Panc1 (cell line): ENCODE results near the gene GM2A. TPM values are rescaled to one million over a fixed set of nuclear protein-coding genes. Genes with fewer than 3 reads are reported as not detected.

Source experiments
- ATAC-seq: fragments of 200-7000 bp; cut with Tn5 transposase; 2 replicates; pipeline ENCODE4 v1.9.1; 2020; ENCODE audit warnings: mild to moderate bottlenecking, moderate library complexity
- BruUV-seq: library from RNA; stranded (reverse); fragments of 400-500 nt; replicated peaks from 2 replicates; lab custom pipeline; 2021; lab: Mats Ljungman, UMichigan
- CTCF ChIA-PET: fragments of 300-600 bp; sonication (Branson Sonifier 250); formaldehyde crosslinking; loops from one replicate; lab custom pipeline; 2022; ENCODE audit warnings: antibody characterized with exemption; lab: Charles Lee
- POLR2A ChIA-PET: fragments of 300-600 bp; sonication (Branson Sonifier 250); formaldehyde crosslinking; loops from one replicate; lab custom pipeline; 2022; ENCODE audit warnings: antibody characterized with exemption; lab: Charles Lee
- DNase-seq: peaks from one replicate; pipeline ENCODE4 v3.0.0-alpha.2; 2010; ENCODE audit warnings: low read depth, low spot score
- H3K27ac ChIP-seq: 2 replicates; pipeline ENCODE4 v1.5.1; 2011; ENCODE audit warnings: mild to moderate bottlenecking, low read length, inconsistent platforms
- H3K27me3 ChIP-seq: fragments of 200-500 bp; sonication (Bioruptor generic); 2 replicates; pipeline ENCODE4 v1.6.0; 2014; ENCODE audit warnings: low read length, inconsistent platforms; ENCODE audit not compliant: control insufficient read depth, insufficient read depth
- H3K36me3 ChIP-seq: fragments of 200-500 bp; sonication (Bioruptor generic); 2 replicates; pipeline ENCODE4 v1.5.1; 2014; ENCODE audit warnings: inconsistent platforms, mild to moderate bottlenecking, low read length, moderate library complexity; ENCODE audit not compliant: control insufficient read depth, insufficient read depth
- H3K4me1 ChIP-seq: 2 replicates; pipeline ENCODE4 v1.5.1; 2011; ENCODE audit warnings: inconsistent platforms, mild to moderate bottlenecking, low read length, moderate library complexity; ENCODE audit not compliant: control insufficient read depth, insufficient read depth
- H3K4me3 ChIP-seq, 2 experiments: 2 replicates each; pipeline ENCODE4 v1.5.1; 2011 to 2012; ENCODE audit warnings: low read depth in 2 of 2, low read length in 2 of 2, mild to moderate bottlenecking in 2 of 2, inconsistent platforms in 1 of 2, moderate library complexity in 1 of 2
- H3K9me3 ChIP-seq: fragments of 200-500 bp; sonication (Bioruptor generic); 2 replicates; pipeline ENCODE4 v1.5.1; 2014; ENCODE audit warnings: low read depth, mild to moderate bottlenecking, inconsistent platforms, low read length, moderate library complexity; ENCODE audit not compliant: control insufficient read depth, insufficient read depth
- POLR2AphosphoS5 ChIP-seq: IDR thresholded peaks from 2 replicates; pipeline ENCODE4 v1.6.1; 2012; ENCODE audit warnings: mild to moderate bottlenecking, low read depth, low read length, moderate library complexity
- SIN3A ChIP-seq: IDR thresholded peaks from 2 replicates; pipeline ENCODE4 v1.6.1; 2012; ENCODE audit warnings: low read depth, mild to moderate bottlenecking, low read length, moderate library complexity, borderline replicate concordance; ENCODE audit not compliant: insufficient read depth
- TCF7L2 ChIP-seq: IDR thresholded peaks from 2 replicates; pipeline ENCODE4 v1.6.1; 2011; ENCODE audit warnings: mild to moderate bottlenecking, low read depth, low read length, inconsistent platforms
- in situ Hi-C: cut with HindIII; loops from 2 replicates; pipeline ENCODE4 v1.10.0; 2016; ENCODE audit warnings: low sequenced_read_pairs, low pct_unique_long_range_greater_than_20kb
- intact Hi-C: fragments of 100-400 bp; cut with micrococcal nuclease; formaldehyde crosslinking; loops from one replicate; pipeline ENCODE4 v1.10.0; 2022; ENCODE audit not compliant: unreplicated experiment
- total RNA-seq: library from RNA; stranded (reverse); gene quantifications from one replicate; pipeline ENCODE4 v1.2.1, GENCODE V29; 2021; ENCODE audit not compliant: unreplicated experiment
- TF ChIP-seq, protein P1 (sequence below), 2 experiments: IDR thresholded peaks; 2 replicates each; pipeline ENCODE4 v1.6.1; 2011 to 2012; ENCODE audit warnings: low read depth in 2 of 2, control low read depth in 1 of 2, low read length in 1 of 2, mild to moderate bottlenecking in 1 of 2, moderate library complexity in 1 of 2; ENCODE audit not compliant: insufficient read depth in 1 of 2
- TF ChIP-seq, protein P2 (sequence below): fragments of 450-650 bp; IDR thresholded peaks from 2 replicates; pipeline ENCODE4 v1.5.1; 2017; ENCODE audit warnings: mild to moderate bottlenecking

Gene GM2A
- total RNA-seq, 1 experiment from 2014 or later = 40.7 TPM

- intact Hi-C loops = no loop called here
- no peaks in the 10 kb centered on the region for H3K4me1 ChIP-seq
- CTCF ChIA-PET = no interaction called here
- H3K4me3 ChIP-seq = no peak overlapping the region
- BruUV-seq = no TSS peak
- ATAC-seq (no peak), DNase-seq (no peak)
- POLR2A ChIA-PET = no interaction called here
- no peak overlapping the region for H3K27ac ChIP-seq
- H3K9me3 ChIP-seq = no peaks in the 10 kb centered on the region
- no peaks in the 10 kb centered on the region for H3K36me3 ChIP-seq
- no peaks in the 10 kb centered on the region for H3K27me3 ChIP-seq
- in situ Hi-C loops = no loop called here
- TF ChIP-seq SIN3A (no peak), TCF7L2 (no peak), POLR2AphosphoS5 (no peak)
- TF ChIP-seq, protein P1, sequence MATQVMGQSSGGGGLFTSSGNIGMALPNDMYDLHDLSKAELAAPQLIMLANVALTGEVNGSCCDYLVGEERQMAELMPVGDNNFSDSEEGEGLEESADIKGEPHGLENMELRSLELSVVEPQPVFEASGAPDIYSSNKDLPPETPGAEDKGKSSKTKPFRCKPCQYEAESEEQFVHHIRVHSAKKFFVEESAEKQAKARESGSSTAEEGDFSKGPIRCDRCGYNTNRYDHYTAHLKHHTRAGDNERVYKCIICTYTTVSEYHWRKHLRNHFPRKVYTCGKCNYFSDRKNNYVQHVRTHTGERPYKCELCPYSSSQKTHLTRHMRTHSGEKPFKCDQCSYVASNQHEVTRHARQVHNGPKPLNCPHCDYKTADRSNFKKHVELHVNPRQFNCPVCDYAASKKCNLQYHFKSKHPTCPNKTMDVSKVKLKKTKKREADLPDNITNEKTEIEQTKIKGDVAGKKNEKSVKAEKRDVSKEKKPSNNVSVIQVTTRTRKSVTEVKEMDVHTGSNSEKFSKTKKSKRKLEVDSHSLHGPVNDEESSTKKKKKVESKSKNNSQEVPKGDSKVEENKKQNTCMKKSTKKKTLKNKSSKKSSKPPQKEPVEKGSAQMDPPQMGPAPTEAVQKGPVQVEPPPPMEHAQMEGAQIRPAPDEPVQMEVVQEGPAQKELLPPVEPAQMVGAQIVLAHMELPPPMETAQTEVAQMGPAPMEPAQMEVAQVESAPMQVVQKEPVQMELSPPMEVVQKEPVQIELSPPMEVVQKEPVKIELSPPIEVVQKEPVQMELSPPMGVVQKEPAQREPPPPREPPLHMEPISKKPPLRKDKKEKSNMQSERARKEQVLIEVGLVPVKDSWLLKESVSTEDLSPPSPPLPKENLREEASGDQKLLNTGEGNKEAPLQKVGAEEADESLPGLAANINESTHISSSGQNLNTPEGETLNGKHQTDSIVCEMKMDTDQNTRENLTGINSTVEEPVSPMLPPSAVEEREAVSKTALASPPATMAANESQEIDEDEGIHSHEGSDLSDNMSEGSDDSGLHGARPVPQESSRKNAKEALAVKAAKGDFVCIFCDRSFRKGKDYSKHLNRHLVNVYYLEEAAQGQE (IDR thresholded peaks at IDR 0.05; ENCODE audit: insufficient read depth in 1 of 2, low read depth in 2 of 2, low read length in 1 of 2) = no peak
- TF ChIP-seq, protein P2, sequence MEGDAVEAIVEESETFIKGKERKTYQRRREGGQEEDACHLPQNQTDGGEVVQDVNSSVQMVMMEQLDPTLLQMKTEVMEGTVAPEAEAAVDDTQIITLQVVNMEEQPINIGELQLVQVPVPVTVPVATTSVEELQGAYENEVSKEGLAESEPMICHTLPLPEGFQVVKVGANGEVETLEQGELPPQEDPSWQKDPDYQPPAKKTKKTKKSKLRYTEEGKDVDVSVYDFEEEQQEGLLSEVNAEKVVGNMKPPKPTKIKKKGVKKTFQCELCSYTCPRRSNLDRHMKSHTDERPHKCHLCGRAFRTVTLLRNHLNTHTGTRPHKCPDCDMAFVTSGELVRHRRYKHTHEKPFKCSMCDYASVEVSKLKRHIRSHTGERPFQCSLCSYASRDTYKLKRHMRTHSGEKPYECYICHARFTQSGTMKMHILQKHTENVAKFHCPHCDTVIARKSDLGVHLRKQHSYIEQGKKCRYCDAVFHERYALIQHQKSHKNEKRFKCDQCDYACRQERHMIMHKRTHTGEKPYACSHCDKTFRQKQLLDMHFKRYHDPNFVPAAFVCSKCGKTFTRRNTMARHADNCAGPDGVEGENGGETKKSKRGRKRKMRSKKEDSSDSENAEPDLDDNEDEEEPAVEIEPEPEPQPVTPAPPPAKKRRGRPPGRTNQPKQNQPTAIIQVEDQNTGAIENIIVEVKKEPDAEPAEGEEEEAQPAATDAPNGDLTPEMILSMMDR = no peak
Measured at GRCh38 chr5:151271336-151271735, 18.4 kb downstream of the GM2A start.

DNA sequence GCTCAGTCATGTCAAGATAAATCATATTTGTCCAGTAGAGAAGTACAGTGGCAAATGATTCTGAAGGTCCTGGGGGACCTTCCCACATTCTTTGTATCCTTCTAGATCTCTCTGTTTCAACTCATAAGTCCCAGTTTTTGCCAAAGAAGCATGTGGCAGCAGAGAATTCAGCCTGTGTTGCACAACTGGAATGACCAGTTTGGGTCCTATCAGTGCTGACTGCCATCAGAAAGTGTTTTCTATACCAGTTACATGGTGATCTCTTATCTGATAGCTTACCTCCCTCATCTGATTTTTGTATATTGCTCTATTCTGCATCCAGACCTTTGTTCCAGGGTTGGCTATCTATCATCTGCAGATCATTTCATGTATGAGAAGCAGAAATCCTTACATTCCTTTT is 21.7 kb downstream of the GM2A start:
- ChIA-PET POLR2A (no interaction called here), CTCF (interaction anchor here (0.7 kb wide), 1 partner anchor 24 kb away, joined by 4 read pairs; no protein-coding TSS in a partner anchor)
- no peaks in the 10 kb centered on the region for H3K36me3 ChIP-seq
- H3K9me3 ChIP-seq = no peaks in the 10 kb centered on the region
- BruUV-seq = no TSS peak
- in situ Hi-C loops (no loop called here), intact Hi-C loops (no loop called here)
- no peak for DNase-seq
- TF ChIP-seq TCF7L2 = no peak
- TF ChIP-seq, protein P1 (IDR thresholded peaks at IDR 0.05; ENCODE audit: insufficient read depth in 1 of 2, low read depth in 2 of 2, low read length in 1 of 2) = no peak
- no peak for TF ChIP-seq POLR2AphosphoS5
- TF ChIP-seq, protein P2 = no peak
- TF ChIP-seq SIN3A = no peak
- H3K27ac ChIP-seq = no peak overlapping the region
- no peak overlapping the region for H3K4me3 ChIP-seq
- H3K4me1 ChIP-seq = no peaks in the 10 kb centered on the region
- H3K27me3 ChIP-seq = no peaks in the 10 kb centered on the region
- no peak for ATAC-seq
